Activated CD8-positive, alpha-beta memory T cell treated with anti-CD3 and anti-CD28 coated beads, Interleukin-2, amount 50 U/mL, for 24 hours (primary cell): ENCODE data around the gene CDK5RAP3.
"Not testable (repeated sequence)": the region's sequence is repeated elsewhere in the genome, so short reads cannot be mapped to it uniquely, and the experiment has no call there.

Experiments used
- DNase-seq: peaks from one replicate; pipeline ENCODE4 v3.0.0-alpha.2; 2020; ENCODE audit errors: extremely low read depth

The CDK5RAP3 gene, protein sequence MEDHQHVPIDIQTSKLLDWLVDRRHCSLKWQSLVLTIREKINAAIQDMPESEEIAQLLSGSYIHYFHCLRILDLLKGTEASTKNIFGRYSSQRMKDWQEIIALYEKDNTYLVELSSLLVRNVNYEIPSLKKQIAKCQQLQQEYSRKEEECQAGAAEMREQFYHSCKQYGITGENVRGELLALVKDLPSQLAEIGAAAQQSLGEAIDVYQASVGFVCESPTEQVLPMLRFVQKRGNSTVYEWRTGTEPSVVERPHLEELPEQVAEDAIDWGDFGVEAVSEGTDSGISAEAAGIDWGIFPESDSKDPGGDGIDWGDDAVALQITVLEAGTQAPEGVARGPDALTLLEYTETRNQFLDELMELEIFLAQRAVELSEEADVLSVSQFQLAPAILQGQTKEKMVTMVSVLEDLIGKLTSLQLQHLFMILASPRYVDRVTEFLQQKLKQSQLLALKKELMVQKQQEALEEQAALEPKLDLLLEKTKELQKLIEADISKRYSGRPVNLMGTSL

DNA sequence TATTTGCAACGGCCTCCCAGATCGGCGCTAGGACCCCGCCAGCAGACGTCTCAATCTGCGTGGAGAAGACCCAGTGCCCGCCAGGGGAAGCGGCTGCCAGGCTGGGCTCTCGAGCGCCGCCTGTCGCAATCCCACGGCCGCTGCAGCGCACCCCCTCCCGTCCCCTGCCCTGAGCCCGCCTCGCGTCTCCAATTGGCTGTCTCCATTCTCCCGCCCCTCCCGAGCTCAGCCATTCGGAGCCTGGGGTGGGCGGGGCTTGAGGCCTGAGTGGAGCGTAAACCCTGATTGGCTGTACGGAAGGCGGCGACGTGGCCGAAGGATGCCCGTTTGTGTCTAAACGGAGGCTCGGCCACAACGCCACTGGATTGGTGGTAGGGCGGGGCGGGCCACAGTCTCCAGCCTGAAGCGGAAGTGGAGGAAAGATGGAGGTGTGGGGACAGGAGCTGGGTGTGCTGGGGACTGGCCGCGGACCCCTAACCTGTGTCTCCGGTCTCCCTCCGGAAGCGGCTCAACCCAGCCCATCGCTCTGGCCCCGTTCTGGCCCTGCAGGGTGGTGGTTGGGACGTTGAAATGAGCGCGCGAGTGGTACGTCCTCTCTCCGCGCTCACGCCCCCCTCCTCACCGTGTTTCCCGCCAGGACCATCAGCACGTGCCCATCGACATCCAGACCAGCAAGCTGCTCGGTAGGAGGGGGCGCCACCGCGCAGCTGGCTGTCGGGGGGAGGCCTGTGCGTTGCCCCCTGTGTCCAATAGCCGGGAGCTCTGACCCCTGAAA lies at the start of gene CDK5RAP3:
CDK5RAP3 (plus strand) TSS at position 389 of the 775 bp plus-strand sequence; CDS start at position 423, 34 bp downstream.
- DNase-seq = peak; percentile 98

DNA sequence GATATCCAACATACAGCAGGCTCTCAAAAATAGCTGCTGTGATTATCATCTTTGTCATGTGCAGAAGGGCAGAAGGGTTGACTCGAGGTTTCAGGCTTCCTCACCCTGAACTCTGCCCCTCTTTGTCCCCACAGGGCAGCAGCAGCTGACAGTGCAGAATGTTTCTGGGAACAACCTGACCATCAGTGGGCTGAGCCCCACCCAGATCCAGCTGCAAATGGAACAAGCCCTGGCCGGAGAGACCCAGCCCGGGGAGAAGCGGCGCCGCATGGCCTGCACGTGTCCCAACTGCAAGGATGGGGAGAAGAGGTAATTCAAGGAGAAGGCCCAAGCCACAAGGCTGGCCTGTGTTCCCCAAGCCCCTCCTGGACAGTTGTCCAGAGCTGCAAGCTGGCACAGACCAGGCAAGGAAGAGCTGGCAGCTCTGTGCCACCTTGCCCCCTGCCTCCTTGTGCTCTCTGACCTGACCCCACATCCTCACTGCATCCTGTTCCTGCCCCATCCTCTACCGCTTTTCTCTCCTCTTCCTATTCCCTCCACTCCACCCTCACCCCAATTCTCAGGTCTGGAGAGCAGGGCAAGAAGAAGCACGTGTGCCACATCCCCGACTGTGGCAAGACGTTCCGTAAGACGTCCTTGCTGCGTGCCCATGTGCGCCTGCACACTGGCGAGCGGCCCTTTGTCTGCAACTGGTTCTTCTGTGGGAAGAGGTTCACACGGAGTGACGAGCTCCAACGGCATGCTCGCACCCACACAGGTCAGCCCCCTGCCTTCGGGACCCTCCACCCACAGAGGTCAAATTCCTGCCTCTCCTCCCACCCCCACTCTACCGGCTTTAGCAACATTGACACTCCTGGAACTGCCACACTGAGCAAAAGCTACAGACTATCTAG lies 45.9 kb upstream of the CDK5RAP3 start:
- no peak for DNase-seq

DNA sequence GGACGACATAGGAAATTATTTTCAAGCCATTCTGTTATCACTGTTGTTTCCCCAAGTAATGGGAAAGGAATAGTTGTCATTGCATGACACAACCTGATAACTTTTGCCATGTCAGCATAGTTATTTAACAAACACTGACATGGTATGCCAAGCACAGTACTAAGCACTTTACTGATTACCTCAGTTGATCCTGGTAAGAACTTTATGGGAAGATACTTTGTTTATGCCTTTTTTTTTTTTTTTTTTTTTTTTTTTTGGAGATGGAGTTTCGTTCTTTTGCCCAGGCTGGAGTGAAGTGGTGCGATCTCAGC lies 45.3 kb upstream of the CDK5RAP3 start:
- DNase-seq = no peak

GRCh38 chr17:47927821-47928400 lies 43.0 kb upstream of the CDK5RAP3 start:
- no peak for DNase-seq

DNA sequence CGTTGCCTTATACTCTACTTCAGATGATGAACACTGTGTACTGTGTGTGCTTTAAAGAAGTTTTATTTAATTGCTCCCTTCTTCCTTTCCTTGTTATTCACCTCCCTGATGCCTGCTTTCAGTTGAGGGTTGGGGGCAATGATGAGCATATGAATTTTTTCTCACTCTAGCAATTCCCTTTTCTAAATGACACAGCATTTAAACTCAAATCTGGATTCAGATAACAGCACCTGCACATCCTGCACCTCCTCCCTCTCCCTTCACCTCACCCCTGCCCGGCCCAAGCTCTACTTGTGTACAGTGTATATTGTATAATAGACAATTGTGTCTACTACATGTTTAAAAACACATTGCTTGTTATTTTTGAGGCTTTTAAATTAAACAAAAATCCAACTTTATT lies 42.5 kb upstream of the CDK5RAP3 start:
- no peak for DNase-seq

- no peak for DNase-seq
Measured at GRCh38 chr17:47929218-47930000, 41.5 kb upstream of the CDK5RAP3 start.

- DNase-seq = no peak
Measured at GRCh38 chr17:47931848-47932247, 39.1 kb upstream of the CDK5RAP3 start.

- no peak for DNase-seq
Measured at GRCh38 chr17:47934856-47935255, 36.1 kb upstream of the CDK5RAP3 start.

DNA sequence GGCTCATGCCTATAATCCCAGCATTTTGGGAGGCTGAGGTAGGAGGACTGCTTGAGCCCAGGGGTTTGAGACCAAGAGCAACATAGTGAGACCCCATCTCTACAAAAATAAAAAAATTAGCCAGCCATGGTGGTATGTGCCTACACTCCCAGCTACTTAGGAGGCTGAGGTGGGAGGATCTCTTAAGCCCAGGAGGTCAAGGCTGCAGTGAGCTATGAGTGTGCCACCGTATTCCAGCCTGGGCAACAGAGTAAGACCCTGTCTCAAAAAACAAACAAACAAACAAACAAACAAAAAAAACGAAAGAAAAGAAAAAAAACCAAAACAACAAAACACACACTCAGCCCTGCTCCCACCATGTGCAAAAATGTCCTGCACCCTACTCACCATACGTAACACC lies 35.4 kb upstream of the CDK5RAP3 start:
- DNase-seq = not testable (repeated sequence)

DNA sequence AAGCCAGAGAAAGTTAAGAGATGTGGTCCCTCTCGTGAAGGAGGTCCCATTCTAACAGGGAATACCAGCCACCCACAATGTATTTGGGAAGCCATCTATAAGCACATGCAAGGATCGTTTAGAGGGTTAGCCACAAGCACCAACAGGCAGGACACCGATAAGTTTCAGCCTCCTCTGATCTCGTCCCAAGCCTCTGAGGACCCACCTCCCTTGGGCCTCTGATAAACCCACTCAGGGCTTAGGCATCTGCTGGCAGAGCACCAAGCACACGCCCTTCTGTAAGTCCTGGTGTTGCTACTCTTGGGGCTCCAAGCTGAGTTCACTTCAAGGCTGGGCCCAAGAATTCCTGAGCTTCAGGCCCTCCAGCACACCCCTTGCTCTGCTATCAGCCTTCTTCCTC lies 35.0 kb upstream of the CDK5RAP3 start:
- DNase-seq = no peak

DNA sequence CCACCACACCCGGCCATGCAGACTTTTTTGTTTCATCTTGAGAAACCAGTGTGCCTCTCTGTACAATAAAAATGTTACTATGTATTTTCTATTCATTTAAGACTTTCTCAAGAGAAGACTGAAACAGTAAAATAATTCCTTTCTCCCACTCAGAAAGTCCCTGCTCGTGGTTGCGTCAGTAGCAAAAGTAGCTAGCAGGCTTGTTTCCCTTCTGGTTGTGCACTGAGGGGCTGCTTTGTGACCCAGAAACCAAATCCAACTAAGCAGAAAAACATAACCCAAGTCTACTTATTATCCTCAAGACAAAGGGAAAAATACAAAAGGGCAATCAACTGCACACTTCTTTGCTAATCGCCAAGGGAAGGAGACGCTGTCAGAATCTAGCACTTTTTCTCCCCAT lies 33.0 kb upstream of the CDK5RAP3 start:
- no peak for DNase-seq

DNA sequence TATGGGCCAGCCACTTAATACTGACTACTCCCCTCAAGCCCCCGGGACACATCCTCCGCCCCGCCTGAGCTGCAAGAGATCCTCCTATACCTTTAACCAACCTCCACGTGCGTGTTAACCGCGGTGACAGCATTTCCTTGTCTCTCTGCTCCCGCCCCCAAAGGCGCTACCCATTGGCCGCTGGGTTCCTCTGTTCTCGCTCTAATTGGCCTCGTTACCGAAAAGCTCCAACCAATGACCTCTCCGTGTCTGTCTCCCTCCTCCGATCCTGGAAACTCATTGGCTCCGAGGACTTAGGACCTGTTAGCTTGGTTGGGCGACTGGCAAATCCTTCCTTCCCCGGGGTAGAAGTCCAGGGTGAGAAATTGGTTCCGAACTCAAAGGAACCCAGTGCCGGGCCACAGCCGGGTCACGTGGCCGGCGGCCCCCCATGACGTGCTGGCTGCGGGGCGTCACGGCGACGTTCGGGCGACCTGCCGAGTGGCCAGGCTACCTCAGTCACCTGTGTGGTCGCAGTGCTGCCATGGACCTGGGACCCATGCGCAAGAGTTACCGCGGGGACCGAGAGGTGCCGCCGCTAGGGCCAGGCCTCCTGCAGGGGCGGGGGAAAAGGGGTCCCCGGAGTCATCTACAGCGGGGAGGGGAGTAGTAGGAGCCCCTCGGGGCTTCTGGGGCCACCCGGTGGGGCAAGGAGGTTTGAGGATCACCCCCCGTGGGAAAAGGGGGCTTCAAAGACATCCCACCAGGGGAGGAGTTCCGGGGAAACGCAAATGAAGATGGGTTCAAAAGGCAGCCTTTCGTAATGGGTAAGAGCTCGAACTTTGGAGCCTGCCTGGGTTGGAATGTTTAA lies 29.4 kb upstream of the CDK5RAP3 start, which contains the start of gene PNPO:
PNPO (plus strand) TSS at position 326 of the 850 bp plus-strand sequence; CDS start at position 431, 105 bp downstream.
- peak; percentile 94 for DNase-seq

- DNase-seq = no peak
Measured at GRCh38 chr17:47942096-47942510, 28.8 kb upstream of the CDK5RAP3 start.

GRCh38 chr17:47942568-47942967 lies 28.3 kb upstream of the CDK5RAP3 start:
- no peak for DNase-seq

- no peak for DNase-seq
Measured at GRCh38 chr17:47945080-47945479, 25.8 kb upstream of the CDK5RAP3 start.

DNA sequence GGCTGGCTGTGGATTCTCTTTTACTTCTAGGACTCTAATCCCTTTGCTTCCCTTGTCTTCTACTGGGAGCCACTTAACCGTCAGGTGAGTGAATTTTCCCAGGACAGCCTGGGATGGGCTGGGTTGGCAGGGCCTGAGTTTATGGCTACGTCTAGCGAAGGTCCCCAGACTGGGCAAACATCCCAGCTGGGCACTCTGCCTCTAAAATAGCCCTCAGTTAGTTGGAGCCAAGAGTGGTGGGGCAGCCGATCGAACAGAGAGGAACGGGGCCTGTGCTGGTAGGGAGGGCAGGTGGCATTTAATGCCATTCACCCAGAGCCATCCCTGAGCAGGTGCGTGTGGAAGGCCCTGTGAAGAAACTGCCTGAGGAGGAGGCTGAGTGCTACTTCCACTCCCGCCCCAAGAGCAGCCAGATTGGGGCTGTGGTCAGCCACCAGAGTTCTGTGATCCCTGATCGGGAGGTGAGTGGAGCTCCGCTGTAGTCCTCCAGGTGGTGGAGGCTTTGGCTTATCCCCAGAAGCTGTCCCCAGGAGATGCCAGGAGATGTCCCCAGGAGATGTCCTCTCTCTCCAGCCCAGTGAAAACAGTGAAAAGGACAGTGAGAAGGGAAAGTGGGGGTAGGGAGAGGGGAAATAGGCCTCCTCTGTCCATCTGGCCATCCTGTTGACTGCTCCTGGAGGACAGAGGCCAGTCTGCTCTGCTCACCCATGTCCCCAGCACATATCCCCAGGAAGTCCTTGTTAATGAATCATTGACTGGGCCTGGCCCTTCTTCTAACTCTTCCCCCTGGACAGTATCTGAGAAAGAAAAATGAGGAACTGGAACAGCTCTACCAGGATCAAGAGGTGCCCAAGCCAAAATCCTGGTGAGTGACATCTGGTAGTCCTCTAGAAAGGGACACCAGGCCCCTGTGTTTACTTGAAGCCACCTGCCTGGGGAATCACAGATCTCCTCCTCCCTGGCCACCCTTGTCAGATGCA lies 25.1 kb upstream of the CDK5RAP3 start:
- no peak for DNase-seq

- no peak for DNase-seq
Measured at GRCh38 chr17:47946516-47946915, 24.4 kb upstream of the CDK5RAP3 start.

DNA sequence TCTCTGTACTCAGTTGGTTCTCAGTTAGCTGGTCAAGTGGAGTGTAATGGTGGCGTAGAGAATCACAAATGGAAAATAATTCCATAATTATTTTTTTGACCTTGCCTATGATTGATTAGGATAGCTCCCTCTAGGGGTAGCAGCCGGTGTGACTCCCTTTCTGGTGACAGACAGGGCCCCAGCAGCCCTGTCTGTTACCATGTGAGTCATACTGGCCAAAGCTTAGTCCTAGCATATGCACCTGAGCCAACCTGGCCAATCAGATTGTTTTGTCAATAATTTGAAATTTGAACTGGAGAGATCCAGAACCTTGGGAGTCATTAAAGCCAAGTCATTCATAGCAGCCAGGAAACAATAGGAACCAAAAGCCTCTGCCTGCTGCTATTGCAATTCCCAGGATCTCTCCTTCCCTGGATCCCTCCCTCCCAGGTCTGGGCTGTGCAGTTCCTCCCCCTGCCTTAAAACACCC lies 23.9 kb upstream of the CDK5RAP3 start:
- DNase-seq = peak; percentile 57
